ENCODE results near the gene DDB1. TPM values are rescaled to one million over a fixed set of nuclear protein-coding genes. Genes with fewer than 3 reads are reported as not detected.

DDB1 gene
- total RNA-seq, 1 experiment from 2014 or later: 302 TPM

DNA sequence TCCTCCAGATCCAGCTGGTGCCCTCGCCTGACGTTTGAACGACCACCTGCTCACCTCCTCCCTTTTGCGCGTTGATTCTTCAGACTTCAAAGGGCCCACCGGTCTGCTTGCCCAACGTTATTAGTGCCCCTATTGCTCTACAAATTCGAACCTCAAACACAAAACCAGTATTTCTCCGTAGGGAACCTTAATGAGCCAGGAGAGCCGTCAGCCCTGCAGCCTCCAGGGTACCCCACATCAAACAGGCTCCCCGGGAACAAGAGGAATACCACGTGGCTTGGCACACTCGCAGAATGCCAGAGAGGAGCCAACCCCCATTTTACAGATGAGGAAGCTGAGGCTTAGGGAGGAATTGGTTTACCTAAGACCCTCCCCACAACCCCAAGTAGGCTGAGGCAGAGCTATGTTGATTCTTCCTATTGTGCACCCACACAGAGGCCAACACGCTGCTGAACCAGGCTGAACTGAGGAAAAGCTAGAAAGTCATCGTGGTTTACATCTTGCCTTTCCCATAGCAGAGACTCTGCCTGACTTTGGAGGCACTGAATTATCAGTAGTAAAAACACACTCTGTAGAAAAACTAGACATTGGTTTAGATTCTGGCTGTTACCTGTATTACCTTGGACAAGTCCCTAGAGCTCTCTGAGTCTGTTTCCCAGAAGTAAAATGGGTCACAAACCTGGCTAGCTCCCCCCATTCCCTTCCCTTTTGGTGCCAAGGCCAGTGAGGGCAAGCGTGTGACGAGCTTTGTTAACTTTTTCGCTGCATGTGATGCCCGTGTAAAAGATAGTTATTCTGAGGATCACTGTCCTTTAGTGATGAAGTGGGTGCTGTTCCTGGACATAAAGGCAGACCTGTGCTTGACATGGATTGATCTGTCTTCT, 887 bp upstream of the DDB1 start:
- H3K27me3 ChIP-seq (ENCODE audit: insufficient read depth, low read depth): no peaks in the 10 kb centered on the region
- peaks cover 23% of the 10 kb centered on the region for H4K20me1 ChIP-seq (ENCODE audit: insufficient read depth)
- TF ChIP-seq CTCF (conservative IDR thresholded peaks at IDR 0.05) (no peak), EZH2 (IDR thresholded peaks at IDR 0.05; ENCODE audit: low read depth) (no peak)
- ChIA-PET CTCF (interaction anchor here (0.6 to 1.4 kb wide), 4 partner anchors 51 to 1551 kb away, joined by 3 to 9 read pairs (median 4); no protein-coding TSS in a partner anchor), POLR2A (ENCODE audit: unreplicated experiment) (interaction anchor here (0.6 kb wide), 3 partner anchors 11 to 367 kb away, joined by 3 to 7 read pairs (median 5); no protein-coding TSS in a partner anchor)
- peak overlapping the region; percentile 64 for H3K27ac ChIP-seq
- H3K4me1 ChIP-seq (replicated peaks; ENCODE audit: insufficient read depth): peaks cover 35% of the 10 kb centered on the region
- no peak for DNase-seq
- H3K36me3 ChIP-seq (ENCODE audit: low read depth): peaks cover 6% of the 10 kb centered on the region
- H3K4me2 ChIP-seq: peak overlapping the region; percentile 96
- BruUV-seq (replicated peaks): TSS peak; percentile 78
- intact Hi-C loops (cut with micrococcal nuclease; ENCODE audit: unreplicated experiment): loop anchor here (2.0 to 10.0 kb wide), 4 partner anchors 59 to 293 kb away; partner anchors contain the start of gene TMEM216
- peaks cover 49% of the 10 kb centered on the region for H3K79me2 ChIP-seq (ENCODE audit: low read depth)
- H3K9me2 ChIP-seq (ENCODE audit: insufficient read depth): no peaks in the 10 kb centered on the region
- H3K4me3 ChIP-seq: peak overlapping the region; percentile 99
- H3F3A ChIP-seq (ENCODE audit: insufficient read depth, low read depth): peaks cover 31% of the 10 kb centered on the region
- H3K9me3 ChIP-seq (ENCODE audit: insufficient read depth, low read depth): no peaks in the 10 kb centered on the region
- peak overlapping the region; percentile 94 for H2AFZ ChIP-seq

GRCh38 chr11:61332281-61332796, 566 bp downstream of the DDB1 start:
- peaks cover 31% of the 10 kb centered on the region for H3F3A ChIP-seq (ENCODE audit: insufficient read depth, low read depth)
- TSS peak; percentile 35 for BruUV-seq (replicated peaks)
- peaks cover 35% of the 10 kb centered on the region for H3K4me1 ChIP-seq (replicated peaks; ENCODE audit: insufficient read depth)
- peak overlapping the region; percentile 94 for H2AFZ ChIP-seq
- peaks cover 63% of the 10 kb centered on the region for H3K79me2 ChIP-seq (ENCODE audit: low read depth)
- ChIA-PET CTCF (no interaction called here), POLR2A (ENCODE audit: unreplicated experiment) (no interaction called here)
- H3K27ac ChIP-seq: peak overlapping the region; percentile 64
- no peak for TF ChIP-seq EZH2 (IDR thresholded peaks at IDR 0.05; ENCODE audit: low read depth)
- TF ChIP-seq CTCF (conservative IDR thresholded peaks at IDR 0.05): no peak
- H3K27me3 ChIP-seq (ENCODE audit: insufficient read depth, low read depth): no peaks in the 10 kb centered on the region
- no peak for DNase-seq
- H3K9me2 ChIP-seq (ENCODE audit: insufficient read depth): no peaks in the 10 kb centered on the region
- intact Hi-C loops (cut with micrococcal nuclease; ENCODE audit: unreplicated experiment): loop anchor here (2.0 to 10.0 kb wide), 4 partner anchors 60 to 294 kb away; partner anchors contain the start of gene TMEM216
- H3K4me3 ChIP-seq: peak overlapping the region; percentile 99
- H4K20me1 ChIP-seq (ENCODE audit: insufficient read depth): peaks cover 30% of the 10 kb centered on the region
- no peaks in the 10 kb centered on the region for H3K9me3 ChIP-seq (ENCODE audit: insufficient read depth, low read depth)
- H3K4me2 ChIP-seq: peak overlapping the region; percentile 96
- peaks cover 11% of the 10 kb centered on the region for H3K36me3 ChIP-seq (ENCODE audit: low read depth)

DNA sequence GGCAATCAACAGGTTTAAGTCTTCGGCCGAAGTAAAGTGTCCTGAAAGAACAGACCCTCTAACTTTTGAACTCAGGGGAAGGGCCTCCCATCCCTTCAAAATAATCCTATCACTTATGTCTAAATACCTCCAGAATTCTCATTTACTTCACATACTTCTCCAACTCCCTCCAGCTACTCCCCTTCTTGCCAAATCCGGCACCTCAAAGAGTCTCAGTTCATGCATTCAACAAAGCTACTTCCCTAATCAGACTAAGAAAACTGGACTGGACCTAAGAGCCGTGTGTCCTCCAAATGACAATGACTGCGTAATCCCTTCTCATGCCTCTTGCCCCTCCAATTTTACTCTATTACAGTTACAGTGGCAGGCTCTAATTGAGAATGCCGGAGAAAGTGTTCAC, 1.3 kb downstream of the DDB1 start:
- peaks cover 31% of the 10 kb centered on the region for H3F3A ChIP-seq (ENCODE audit: insufficient read depth, low read depth)
- DNase-seq: no peak
- H2AFZ ChIP-seq: no peak overlapping the region
- peaks cover 11% of the 10 kb centered on the region for H3K36me3 ChIP-seq (ENCODE audit: low read depth)
- H3K79me2 ChIP-seq (ENCODE audit: low read depth): peaks cover 70% of the 10 kb centered on the region
- TF ChIP-seq EZH2 (IDR thresholded peaks at IDR 0.05; ENCODE audit: low read depth): no peak
- TF ChIP-seq CTCF (conservative IDR thresholded peaks at IDR 0.05): no peak
- H3K9me3 ChIP-seq (ENCODE audit: insufficient read depth, low read depth): no peaks in the 10 kb centered on the region
- no TSS peak for BruUV-seq (replicated peaks)
- H4K20me1 ChIP-seq (ENCODE audit: insufficient read depth): peaks cover 37% of the 10 kb centered on the region
- H3K27ac ChIP-seq: no peak overlapping the region
- peaks cover 35% of the 10 kb centered on the region for H3K4me1 ChIP-seq (replicated peaks; ENCODE audit: insufficient read depth)
- H3K4me3 ChIP-seq: peak overlapping the region; percentile 99
- no peaks in the 10 kb centered on the region for H3K9me2 ChIP-seq (ENCODE audit: insufficient read depth)
- intact Hi-C loops (cut with micrococcal nuclease; ENCODE audit: unreplicated experiment): loop anchor here (2.0 to 10.0 kb wide), 4 partner anchors 61 to 295 kb away; partner anchors contain the start of gene TMEM216
- ChIA-PET POLR2A (ENCODE audit: unreplicated experiment) (interaction anchor here (0.6 kb wide), 1 partner anchor 1730 kb away, joined by 3 read pairs; no protein-coding TSS in a partner anchor), CTCF (interaction anchor here (0.6 to 0.8 kb wide), 2 partner anchors 33 to 43 kb away, joined by 4 to 7 read pairs; no protein-coding TSS in a partner anchor)
- no peaks in the 10 kb centered on the region for H3K27me3 ChIP-seq (ENCODE audit: insufficient read depth, low read depth)
- peak overlapping the region; percentile 96 for H3K4me2 ChIP-seq

Data from PC-9 (cell line).